GM19328 (cell line): ENCODE results near the gene S100G.

ENCODE experiments used
- ATAC-seq: cut with Tn5 transposase; IDR thresholded peaks from one replicate; pipeline ENCODE4 v1.9.1; 2021; ENCODE audit warnings: mild to moderate bottlenecking, moderate library complexity; ENCODE audit not compliant: unreplicated experiment

S100G gene

GRCh38 chrX:16646366-16647138 is 3.4 kb upstream of the S100G start:
- no peak for ATAC-seq

GRCh38 chrX:16651391-16652024 is 1.6 kb downstream of the S100G start:
- no peak for ATAC-seq

DNA sequence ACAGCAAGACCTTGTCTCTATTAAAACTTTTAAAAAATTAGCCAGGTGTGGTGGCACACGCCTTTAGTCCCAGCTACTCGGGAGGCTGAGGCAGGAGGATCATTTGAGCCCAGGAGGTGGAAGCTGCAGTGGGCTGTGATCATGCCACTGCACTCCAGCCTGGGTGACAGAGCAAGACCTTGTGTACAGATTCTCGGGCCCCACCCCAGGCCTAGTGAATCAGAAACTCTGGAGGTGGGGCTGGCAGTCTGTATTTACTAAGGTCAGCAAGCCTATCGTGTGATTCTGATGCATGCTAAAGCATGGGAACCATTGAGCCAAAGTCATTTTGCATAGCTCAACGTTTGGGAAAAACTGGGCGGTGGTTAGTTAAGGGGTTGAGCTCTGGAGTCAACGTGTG is 3.5 kb downstream of the S100G start:
- no peak for ATAC-seq

DNA sequence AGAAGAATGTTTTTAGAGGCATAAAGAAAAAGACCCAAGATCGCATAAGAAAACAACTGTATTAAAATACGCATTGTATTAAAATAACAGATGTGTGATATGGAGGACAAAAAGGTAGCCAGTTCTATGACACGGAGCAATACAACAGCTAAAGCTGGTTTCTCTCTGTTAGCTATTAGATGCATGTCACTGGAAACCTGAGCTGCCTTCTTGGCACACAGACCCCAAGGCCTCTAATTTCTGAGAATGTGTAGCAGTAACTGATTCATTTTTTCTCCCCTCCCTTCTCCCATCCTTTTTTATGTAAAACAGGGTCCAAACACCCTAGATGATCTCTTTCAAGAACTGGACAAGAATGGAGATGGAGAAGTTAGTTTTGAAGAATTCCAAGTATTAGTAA is 4.1 kb downstream of the S100G start:
- no peak for ATAC-seq

- no peak for ATAC-seq
Observed at GRCh38 chrX:16658284-16658683, 8.3 kb downstream of the S100G start.

- no peak for ATAC-seq
Observed at GRCh38 chrX:16659321-16659720, 9.4 kb downstream of the S100G start.

DNA sequence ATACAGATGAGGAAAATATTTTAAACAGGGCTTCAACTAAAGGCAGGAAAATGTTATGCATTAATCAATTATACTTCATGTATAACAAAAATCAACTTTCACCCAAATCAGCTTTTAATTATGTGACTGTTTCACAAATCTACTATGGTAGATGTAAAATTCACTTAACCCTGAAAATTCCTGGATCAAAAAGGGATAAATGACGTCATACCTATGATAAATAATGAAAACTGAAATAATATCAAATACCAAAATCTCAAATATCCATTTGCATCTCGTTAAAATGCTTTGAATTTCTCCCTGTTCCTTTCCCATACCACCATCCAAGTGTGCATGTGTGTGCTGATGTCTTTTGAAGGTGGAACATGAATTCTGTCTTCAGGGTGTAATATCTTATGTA is 11.5 kb downstream of the S100G start:
- no peak for ATAC-seq

DNA sequence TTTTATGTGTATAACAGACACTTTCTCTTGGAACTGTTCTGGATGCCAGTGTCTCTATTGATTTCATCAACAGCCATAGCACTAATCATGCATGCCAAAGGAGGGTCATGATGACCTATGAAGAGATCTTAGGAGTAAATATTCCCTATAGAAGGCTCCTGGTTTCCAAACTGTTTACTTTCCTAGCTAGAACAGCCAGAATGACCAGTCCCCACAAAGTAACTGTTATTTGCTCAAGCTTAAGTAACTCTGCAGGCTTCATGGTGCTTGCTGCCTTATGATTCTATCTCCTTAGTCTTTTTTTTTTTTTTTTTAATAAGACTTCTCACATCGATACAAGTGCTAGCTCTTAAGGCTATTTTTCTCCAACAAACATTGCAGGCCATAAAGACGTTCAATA is 12.4 kb downstream of the S100G start:
- no peak for ATAC-seq

DNA sequence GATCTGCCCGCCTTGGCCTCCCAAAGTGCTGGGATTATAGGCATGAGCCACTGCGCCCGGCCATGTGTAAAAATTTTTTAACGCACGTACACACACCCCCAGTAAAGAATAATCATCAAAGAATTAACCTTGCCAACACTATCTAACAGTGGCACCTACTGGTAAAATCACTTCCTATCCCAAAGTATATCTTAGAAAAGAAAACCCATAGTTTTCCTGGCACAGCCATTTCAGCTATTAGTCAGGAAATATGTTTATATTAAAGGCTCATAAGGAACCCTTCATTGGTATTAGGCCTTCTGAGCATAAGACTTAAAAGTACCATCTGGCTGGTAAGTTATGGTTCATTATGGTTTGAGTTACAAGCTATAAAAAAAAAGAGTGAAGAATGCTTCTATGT is 14.1 kb downstream of the S100G start:
- no peak for ATAC-seq

DNA sequence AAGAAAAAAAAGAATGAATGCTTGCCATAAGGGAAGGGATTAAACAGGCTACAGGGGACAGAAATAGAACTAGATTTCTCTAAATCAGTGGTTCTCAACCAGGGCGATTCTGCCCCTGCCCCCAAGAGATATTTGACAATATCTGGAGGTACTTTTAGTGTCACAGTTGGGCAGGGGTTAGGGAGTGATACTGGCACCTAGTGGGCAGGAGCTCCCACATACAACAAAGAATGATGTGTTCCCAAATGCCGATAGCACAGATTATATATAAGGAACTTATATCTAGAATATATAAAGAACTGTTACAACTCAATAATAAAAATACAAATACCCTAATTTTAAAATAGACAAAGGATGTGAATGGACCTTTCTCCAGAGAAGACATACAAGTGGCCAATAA is 14.7 kb downstream of the S100G start:
- no peak for ATAC-seq

- ATAC-seq: no peak
Observed at GRCh38 chrX:16665089-16665488, 15.1 kb downstream of the S100G start.

- ATAC-seq: no peak
Observed at GRCh38 chrX:16666541-16666940, 16.6 kb downstream of the S100G start.

GRCh38 chrX:16671005-16671404 is 21.0 kb downstream of the S100G start:
- ATAC-seq: no peak

DNA sequence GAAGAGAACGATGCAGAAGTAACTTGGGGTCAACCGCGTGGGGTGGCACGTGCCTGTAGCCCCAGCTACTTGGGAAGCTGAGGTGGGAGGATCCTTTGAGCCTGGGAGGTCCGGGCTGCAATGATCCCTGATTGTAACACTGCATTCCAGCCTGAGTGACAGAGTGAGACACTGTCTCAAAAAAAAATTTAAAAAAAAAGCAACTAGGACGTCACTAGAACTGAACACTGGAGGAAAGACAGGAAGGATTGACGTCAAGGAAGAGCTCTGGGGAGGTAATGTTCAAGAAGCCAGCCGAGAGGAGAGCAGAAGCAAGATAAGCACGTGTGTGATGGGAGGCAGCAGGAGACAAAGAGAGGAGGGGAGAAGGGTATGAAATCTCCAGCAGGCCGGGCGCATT is 28.7 kb downstream of the S100G start:
- no peak for ATAC-seq

DNA sequence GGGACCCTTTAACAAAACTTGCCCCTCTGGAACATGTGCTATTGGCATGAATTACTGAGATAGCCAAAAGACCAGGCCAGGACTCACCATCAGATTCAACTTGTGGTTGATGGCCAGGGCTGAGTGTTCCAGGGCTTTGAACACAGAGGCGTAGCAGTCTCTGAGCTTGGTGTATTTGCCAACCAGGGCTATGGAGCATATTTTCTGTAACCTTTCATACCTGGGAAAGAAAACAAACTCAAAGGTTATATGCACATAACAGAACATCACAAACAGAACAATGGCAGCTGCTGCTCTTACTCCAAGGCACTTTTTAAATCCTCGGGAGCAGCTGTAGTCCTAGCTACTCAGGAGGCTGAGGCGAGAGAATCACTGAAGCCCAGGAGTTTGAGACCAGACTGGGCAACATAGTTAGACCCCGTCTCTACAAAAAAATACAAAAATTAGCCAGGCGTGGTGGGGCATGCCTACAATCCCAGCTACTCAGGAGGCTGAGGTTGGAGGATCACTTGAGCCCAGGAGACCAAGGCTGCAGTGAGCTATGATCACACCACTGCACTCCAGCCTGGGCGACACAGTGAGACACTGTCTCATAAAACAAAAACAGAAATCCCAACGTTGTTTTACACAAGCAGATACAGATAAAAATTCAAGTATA is 33.2 kb downstream of the S100G start:
- no peak for ATAC-seq

GRCh38 chrX:16687514-16687913 is 37.6 kb downstream of the S100G start:
- no peak for ATAC-seq

DNA sequence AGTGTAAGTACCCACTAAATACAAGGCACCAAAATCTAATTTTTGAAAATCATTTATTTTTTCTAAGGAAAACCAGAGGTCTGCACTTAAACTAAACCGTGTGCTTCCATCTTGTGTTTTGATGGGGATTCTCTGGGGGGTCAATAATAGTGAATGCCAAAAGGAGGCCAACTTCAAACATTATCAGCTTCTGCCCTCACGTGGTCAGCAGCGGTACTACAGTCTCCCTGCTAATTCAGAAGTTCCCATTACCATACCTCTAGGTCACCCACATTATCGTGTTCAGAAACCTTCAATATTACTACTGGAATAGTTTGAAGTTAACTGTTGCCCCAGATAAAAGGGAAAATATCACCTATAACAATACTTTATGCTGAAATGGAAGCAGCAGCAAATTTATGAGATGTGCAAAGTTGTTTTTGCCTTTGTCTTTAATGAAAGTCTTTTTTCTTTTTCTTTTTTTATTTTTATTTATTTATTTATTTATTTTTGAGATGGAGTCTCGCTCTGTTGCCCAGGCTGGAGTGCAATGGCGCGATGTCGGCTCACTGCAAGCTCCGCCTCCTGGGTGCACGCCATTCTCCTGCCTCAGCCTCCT is 45.2 kb downstream of the S100G start:
- ATAC-seq: peak; percentile 58

GRCh38 chrX:16696956-16697355 is 47.0 kb downstream of the S100G start:
- ATAC-seq: no peak

- no peak for ATAC-seq
Observed at GRCh38 chrX:16699389-16699788, 49.4 kb downstream of the S100G start.

DNA sequence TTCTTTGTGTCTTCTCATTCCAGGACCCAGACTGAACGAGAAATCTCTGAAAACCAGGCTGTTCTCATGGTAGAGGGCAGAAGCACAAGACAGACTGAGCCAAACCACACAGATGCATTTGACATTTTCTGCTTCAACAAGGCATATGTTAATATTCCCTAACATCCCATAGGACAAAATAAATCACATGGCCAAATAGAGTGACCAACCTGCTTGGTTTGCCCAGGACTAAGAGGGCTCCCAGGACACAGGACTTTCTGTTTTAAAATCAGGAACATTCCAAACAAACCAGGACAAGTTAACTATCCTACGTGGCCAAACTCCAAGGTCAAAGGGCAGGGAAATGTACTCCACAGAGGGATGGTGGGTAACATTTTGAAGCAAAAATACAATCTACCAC is 50.8 kb downstream of the S100G start:
- ATAC-seq: no peak

DNA sequence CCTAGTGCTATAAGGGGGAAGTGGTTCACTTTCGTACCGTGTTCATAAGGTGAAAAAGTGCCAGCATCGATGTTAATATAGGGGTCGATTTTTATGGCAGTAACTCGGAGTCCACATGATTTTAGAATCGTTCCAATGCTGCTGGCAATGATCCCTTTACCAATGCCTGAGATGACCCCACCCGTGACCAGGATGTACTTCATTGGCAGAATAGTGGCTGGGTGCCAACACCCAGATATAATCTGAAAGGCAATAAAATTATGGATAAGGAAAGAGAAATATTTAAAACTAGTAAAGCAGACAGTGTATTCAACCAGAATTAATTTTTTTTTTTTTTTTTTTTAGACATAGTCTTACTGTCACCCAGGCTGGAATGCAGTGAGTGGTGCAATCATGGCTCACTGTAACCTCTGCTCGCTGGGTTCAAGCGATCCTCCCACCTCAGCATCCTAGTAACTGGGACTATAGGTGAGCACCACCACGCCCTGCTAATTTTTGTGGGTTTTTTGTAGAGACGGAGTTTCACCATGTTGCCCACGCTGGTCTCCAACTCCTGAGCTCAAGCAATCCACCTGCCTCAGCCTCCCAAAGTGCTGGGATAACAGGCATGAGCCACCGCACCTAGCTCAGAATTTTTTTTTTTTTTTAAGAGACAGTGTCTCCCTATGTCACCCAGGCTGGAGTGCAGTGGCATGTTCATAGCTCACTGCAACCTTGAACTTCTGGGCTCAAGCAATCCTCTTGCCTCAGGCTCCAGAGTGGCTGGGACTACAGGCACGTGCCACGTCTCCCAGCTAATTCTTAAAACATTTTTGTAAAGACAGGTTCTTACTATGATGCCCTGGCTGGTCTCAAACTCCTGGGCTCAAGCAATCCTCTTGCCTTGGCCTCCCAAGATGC is 53.0 kb downstream of the S100G start:
- no peak for ATAC-seq
